ENCODE results near the gene HEATR3.

DNA sequence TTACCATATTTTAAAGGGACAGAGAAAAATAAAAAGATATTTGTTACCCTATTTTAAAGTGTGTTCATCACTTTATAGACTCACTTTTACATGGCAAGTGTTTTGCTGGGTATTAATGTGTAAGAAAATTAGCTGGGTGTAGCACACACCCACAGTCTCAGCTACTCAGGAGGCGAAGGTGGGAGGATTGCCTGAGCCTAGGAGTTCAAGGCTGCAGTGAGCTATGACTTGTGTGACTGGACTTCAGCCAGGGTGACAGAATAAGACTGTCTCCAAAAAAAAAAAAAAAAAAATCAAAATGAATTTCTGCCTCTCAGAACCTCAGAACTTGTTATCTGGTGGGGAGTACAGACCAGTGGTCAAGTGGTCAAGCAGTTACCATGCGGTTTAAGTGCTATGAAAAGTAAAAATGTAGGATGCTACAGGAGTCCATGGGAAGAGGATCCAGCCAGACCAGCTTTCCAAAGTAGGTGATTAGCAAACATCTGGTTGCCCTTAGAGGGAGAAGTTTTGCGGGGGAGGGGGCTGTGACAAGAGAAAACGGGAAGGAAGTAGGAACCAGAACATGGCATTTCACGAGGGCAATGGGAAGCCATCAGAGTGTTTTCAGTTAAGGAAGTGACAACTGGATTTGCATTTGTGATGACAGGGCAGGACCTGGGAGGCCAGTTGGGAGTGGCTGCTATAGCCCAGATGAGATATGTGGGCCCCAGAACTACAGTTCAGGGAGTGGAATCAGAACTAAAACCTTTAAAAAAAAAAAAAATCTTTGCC, 26.8 kb upstream of the HEATR3 start:
- TF ChIP-seq POLR2A (IDR thresholded peaks at IDR 0.05; ENCODE audit: low read depth, low read length) (no peak), POLR2AphosphoS5 (IDR thresholded peaks at IDR 0.05; ENCODE audit: low read depth, low read length) (no peak)

Measured in GM12892 (cell line).